HEK293 (cell line): Measurements from ENCODE around the gene STUM.

Source experiments
- CTCF ChIA-PET: fragments of 350-600 bp; formaldehyde crosslinking; extraction: SDS; loops from one replicate; lab custom pipeline; 2021; ENCODE audit warnings: antibody characterized with exemption; lab: Yijun Ruan, JAX
- POLR2A ChIA-PET: fragments of 300-600 bp; formaldehyde crosslinking; extraction: SDS; loops from one replicate; lab custom pipeline; 2020; ENCODE audit warnings: antibody characterized with exemption, inconsistent platforms; lab: Yijun Ruan, JAX
- H3K27ac ChIP-seq: fragments of 200-500 bp; sonication (Bioruptor generic); 2 replicates; pipeline ENCODE4 v1.5.1; 2014; ENCODE audit warnings: low read depth, low read length, control low read depth, inconsistent platforms; ENCODE audit errors: extremely low read depth
- H3K36me3 ChIP-seq, 2 experiments: fragments of 200-500 bp in 1 of 2; sonication (Bioruptor generic) in 1 of 2; 1 replicate in 1 of 2; 2 replicates in 1 of 2; pipeline ENCODE4 v1.5.1; 2014 to 2017; ENCODE audit warnings: inconsistent platforms in 2 of 2, low read length in 2 of 2; ENCODE audit not compliant: control insufficient read depth in 2 of 2, insufficient read depth in 1 of 2
- H3K4me1 ChIP-seq: fragments of 200-500 bp; sonication (Bioruptor generic); 2 replicates; pipeline ENCODE4 v1.5.1; 2014; ENCODE audit warnings: mild to moderate bottlenecking, low read length, inconsistent platforms; ENCODE audit not compliant: control insufficient read depth, insufficient read depth
- H3K4me3 ChIP-seq: 2 replicates; pipeline ENCODE4 v1.5.1; 2011; ENCODE audit warnings: low read depth, mild to moderate bottlenecking, control low read depth, low read length, moderate library complexity
- H3K9me3 ChIP-seq: fragments of 200-500 bp; sonication (Bioruptor generic); 2 replicates; pipeline ENCODE4 v1.5.1; 2014; ENCODE audit warnings: low read depth, low read length, inconsistent platforms; ENCODE audit not compliant: control insufficient read depth, insufficient read depth
- BCL6B ChIP-seq: fragments of 450-650 bp; formaldehyde crosslinking; IDR thresholded peaks from 2 replicates; pipeline ENCODE4 v1.5.1; 2017; ENCODE audit warnings: missing biosample characterization, missing genetic modification characterization
- GLIS1 ChIP-seq: fragments of 450-650 bp; formaldehyde crosslinking; IDR thresholded peaks from 2 replicates; pipeline ENCODE4 v1.5.1; 2016; ENCODE audit warnings: missing biosample characterization, missing genetic modification characterization
- KLF7 ChIP-seq: fragments of 450-650 bp; formaldehyde crosslinking; IDR thresholded peaks from 2 replicates; pipeline ENCODE4 v1.5.1; 2016; ENCODE audit warnings: missing biosample characterization, missing genetic modification characterization, borderline replicate concordance
- SETDB1 ChIP-seq: IDR thresholded peaks from one replicate; pipeline ENCODE4 v1.6.1; 2017; ENCODE audit warnings: mild to moderate bottlenecking, low read length, moderate library complexity, mixed read lengths; ENCODE audit not compliant: insufficient read length
- SP3 ChIP-seq: fragments of 450-650 bp; formaldehyde crosslinking; IDR thresholded peaks from 2 replicates; pipeline ENCODE4 v1.5.1; 2016; ENCODE audit warnings: missing biosample characterization, missing genetic modification characterization
- TRIM28 ChIP-seq: IDR thresholded peaks from 2 replicates; pipeline ENCODE4 v1.6.1; 2011; ENCODE audit warnings: low read length, control low read depth, borderline replicate concordance
- ZFP41 ChIP-seq: fragments of 450-650 bp; formaldehyde crosslinking; IDR thresholded peaks from 2 replicates; pipeline ENCODE4 v1.5.1; 2016; ENCODE audit warnings: missing biosample characterization, missing genetic modification characterization, borderline replicate concordance
- ZIC2 ChIP-seq: fragments of 450-650 bp; formaldehyde crosslinking; IDR thresholded peaks from 2 replicates; pipeline ENCODE4 v1.5.1; 2016; ENCODE audit warnings: missing biosample characterization, missing genetic modification characterization
- ZNF140 ChIP-seq: fragments of 450-650 bp; formaldehyde crosslinking; IDR thresholded peaks from 2 replicates; pipeline ENCODE4 v1.5.1; 2016; ENCODE audit warnings: missing biosample characterization, missing genetic modification characterization
- ZNF423 ChIP-seq: fragments of 450-650 bp; formaldehyde crosslinking; IDR thresholded peaks from 2 replicates; pipeline ENCODE4 v1.5.1; 2016; ENCODE audit warnings: missing biosample characterization, missing genetic modification characterization
- ZNF501 ChIP-seq: fragments of 450-650 bp; formaldehyde crosslinking; IDR thresholded peaks from 2 replicates; pipeline ENCODE4 v1.5.1; 2016; ENCODE audit warnings: missing biosample characterization, missing genetic modification characterization
- ZNF513 ChIP-seq: fragments of 450-650 bp; IDR thresholded peaks from 2 replicates; pipeline ENCODE4 v1.5.1; 2018; ENCODE audit warnings: missing biosample characterization, missing genetic modification characterization
- ZNF529 ChIP-seq: fragments of 450-650 bp; formaldehyde crosslinking; IDR thresholded peaks from 2 replicates; pipeline ENCODE4 v1.5.1; 2017; ENCODE audit warnings: missing genetic modification characterization, missing biosample characterization; ENCODE audit not compliant: insufficient replicate concordance
- ZNF558 ChIP-seq: fragments of 450-650 bp; formaldehyde crosslinking; IDR thresholded peaks from 2 replicates; pipeline ENCODE4 v1.5.1; 2016; ENCODE audit warnings: missing biosample characterization, missing genetic modification characterization
- ZNF639 ChIP-seq: fragments of 450-650 bp; formaldehyde crosslinking; IDR thresholded peaks from 2 replicates; pipeline ENCODE4 v1.5.1; 2016; ENCODE audit warnings: missing biosample characterization, missing genetic modification characterization
- ZNF704 ChIP-seq: fragments of 450-650 bp; formaldehyde crosslinking; IDR thresholded peaks from 2 replicates; pipeline ENCODE4 v1.5.1; 2016; ENCODE audit warnings: missing biosample characterization, missing genetic modification characterization
- ZNF747 ChIP-seq: fragments of 450-650 bp; formaldehyde crosslinking; IDR thresholded peaks from 2 replicates; pipeline ENCODE4 v1.5.1; 2016; ENCODE audit warnings: missing biosample characterization, missing genetic modification characterization
- ZNF843 ChIP-seq: fragments of 450-650 bp; formaldehyde crosslinking; IDR thresholded peaks from 2 replicates; pipeline ENCODE4 v1.5.1; 2016; ENCODE audit warnings: missing biosample characterization, missing genetic modification characterization
- TF ChIP-seq, protein P1 (sequence below): fragments of 450-650 bp; formaldehyde crosslinking; IDR thresholded peaks from 2 replicates; pipeline ENCODE4 v1.5.1; 2016; ENCODE audit warnings: missing biosample characterization, missing genetic modification characterization, low read depth
- TF ChIP-seq, protein P2 (sequence below): fragments of 450-650 bp; formaldehyde crosslinking; IDR thresholded peaks from 2 replicates; pipeline ENCODE4 v1.5.0; 2017; ENCODE audit warnings: missing biosample characterization, missing genetic modification characterization, borderline replicate concordance
- TF ChIP-seq, protein P3 (sequence below): sonication (generic); formaldehyde crosslinking; IDR thresholded peaks from 2 replicates; pipeline ENCODE4 v1.8.1; 2022; ENCODE audit warnings: mild to moderate bottlenecking, moderate library complexity, missing genetic modification reagents
- TF ChIP-seq, protein P4 (sequence below): IDR thresholded peaks from 2 replicates; pipeline ENCODE4 v1.6.1; 2011; ENCODE audit warnings: mild to moderate bottlenecking, low read depth, low read length, borderline replicate concordance

The STUM gene

GRCh38 chr1:226506921-226507320 lies 41.6 kb upstream of the STUM start:
- Histone ChIP-seq H3K4me3 (no peak overlapping the region), H3K27ac (no peak overlapping the region)
- TF ChIP-seq, protein P1, sequence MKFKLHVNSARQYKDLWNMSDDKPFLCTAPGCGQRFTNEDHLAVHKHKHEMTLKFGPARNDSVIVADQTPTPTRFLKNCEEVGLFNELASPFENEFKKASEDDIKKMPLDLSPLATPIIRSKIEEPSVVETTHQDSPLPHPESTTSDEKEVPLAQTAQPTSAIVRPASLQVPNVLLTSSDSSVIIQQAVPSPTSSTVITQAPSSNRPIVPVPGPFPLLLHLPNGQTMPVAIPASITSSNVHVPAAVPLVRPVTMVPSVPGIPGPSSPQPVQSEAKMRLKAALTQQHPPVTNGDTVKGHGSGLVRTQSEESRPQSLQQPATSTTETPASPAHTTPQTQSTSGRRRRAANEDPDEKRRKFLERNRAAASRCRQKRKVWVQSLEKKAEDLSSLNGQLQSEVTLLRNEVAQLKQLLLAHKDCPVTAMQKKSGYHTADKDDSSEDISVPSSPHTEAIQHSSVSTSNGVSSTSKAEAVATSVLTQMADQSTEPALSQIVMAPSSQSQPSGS (tag by site-specific recombination), result no peak
- TF ChIP-seq ZNF529 (tag by site-specific recombination) (no peak), KLF7 (tag by site-specific recombination) (no peak), ZNF423 (tag by site-specific recombination) (no peak), SETDB1 (no peak), BCL6B (no peak), ZNF558 (tag by site-specific recombination) (no peak), TRIM28 (no peak), ZFP41 (tag by site-specific recombination) (no peak), ZNF704 (tag by site-specific recombination) (no peak), ZNF140 (tag by site-specific recombination) (no peak)
- TF ChIP-seq, all 188 proteins: peak for 0
- Histone ChIP-seq H3K9me3 (no peaks in the 10 kb centered on the region), H3K4me1 (no peaks in the 10 kb centered on the region), H3K36me3 (no peaks in the 10 kb centered on the region)
- CTCF ChIA-PET, result interaction anchor here (0.7 to 1.4 kb wide), 5 partner anchors 12 to 382 kb away, joined by 3 to 6 read pairs (median 4); no protein-coding TSS in a partner anchor
- POLR2A ChIA-PET, result no interaction called here

DNA sequence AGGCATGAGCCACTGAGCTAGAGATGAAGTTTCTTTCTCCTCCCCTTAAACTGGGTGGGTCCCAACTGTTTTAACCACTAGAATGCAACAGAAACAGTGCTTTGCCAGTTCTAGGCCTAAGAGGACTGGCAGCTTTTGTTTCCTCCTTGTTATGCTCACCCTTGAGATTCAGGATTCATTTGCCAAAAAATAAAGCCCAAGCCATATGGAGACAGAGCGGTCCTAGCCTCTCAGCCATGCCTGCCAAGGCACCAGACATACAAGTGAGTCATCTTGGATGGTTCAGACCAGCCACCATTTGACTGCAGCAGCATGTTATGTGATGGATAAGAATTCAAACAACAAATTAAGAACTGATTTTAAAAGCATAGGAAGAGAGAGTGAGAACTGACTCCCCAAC lies 38.1 kb upstream of the STUM start:
- no peak for TF ChIP-seq SP3 (tag by site-specific recombination)
- TF ChIP-seq, protein P2, sequence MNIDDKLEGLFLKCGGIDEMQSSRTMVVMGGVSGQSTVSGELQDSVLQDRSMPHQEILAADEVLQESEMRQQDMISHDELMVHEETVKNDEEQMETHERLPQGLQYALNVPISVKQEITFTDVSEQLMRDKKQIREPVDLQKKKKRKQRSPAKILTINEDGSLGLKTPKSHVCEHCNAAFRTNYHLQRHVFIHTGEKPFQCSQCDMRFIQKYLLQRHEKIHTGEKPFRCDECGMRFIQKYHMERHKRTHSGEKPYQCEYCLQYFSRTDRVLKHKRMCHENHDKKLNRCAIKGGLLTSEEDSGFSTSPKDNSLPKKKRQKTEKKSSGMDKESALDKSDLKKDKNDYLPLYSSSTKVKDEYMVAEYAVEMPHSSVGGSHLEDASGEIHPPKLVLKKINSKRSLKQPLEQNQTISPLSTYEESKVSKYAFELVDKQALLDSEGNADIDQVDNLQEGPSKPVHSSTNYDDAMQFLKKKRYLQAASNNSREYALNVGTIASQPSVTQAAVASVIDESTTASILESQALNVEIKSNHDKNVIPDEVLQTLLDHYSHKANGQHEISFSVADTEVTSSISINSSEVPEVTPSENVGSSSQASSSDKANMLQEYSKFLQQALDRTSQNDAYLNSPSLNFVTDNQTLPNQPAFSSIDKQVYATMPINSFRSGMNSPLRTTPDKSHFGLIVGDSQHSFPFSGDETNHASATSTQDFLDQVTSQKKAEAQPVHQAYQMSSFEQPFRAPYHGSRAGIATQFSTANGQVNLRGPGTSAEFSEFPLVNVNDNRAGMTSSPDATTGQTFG (tag by site-specific recombination), result no peak
- TF ChIP-seq ZNF639, result no peak
- no peak for TF ChIP-seq ZIC2 (tag by site-specific recombination)
- no peak for TF ChIP-seq ZNF140 (tag by site-specific recombination)
- TF ChIP-seq ZNF501 (tag by site-specific recombination), result no peak
- no peak for TF ChIP-seq GLIS1 (tag by site-specific recombination)
- no peak for TF ChIP-seq SETDB1
- TF ChIP-seq ZNF747 (tag by site-specific recombination), result no peak
- TF ChIP-seq, protein P3, sequence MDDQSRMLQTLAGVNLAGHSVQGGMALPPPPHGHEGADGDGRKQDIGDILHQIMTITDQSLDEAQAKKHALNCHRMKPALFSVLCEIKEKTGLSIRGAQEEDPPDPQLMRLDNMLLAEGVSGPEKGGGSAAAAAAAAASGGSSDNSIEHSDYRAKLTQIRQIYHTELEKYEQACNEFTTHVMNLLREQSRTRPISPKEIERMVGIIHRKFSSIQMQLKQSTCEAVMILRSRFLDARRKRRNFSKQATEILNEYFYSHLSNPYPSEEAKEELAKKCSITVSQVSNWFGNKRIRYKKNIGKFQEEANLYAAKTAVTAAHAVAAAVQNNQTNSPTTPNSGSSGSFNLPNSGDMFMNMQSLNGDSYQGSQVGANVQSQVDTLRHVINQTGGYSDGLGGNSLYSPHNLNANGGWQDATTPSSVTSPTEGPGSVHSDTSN, result no peak
- TF ChIP-seq, protein P4, sequence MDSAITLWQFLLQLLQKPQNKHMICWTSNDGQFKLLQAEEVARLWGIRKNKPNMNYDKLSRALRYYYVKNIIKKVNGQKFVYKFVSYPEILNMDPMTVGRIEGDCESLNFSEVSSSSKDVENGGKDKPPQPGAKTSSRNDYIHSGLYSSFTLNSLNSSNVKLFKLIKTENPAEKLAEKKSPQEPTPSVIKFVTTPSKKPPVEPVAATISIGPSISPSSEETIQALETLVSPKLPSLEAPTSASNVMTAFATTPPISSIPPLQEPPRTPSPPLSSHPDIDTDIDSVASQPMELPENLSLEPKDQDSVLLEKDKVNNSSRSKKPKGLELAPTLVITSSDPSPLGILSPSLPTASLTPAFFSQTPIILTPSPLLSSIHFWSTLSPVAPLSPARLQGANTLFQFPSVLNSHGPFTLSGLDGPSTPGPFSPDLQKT, result no peak
- TF ChIP-seq ZNF843 (tag by site-specific recombination), result no peak
- no peak for TF ChIP-seq ZNF513 (tag by site-specific recombination)
- TF ChIP-seq, all 188 proteins: peak for 0
- H3K36me3 ChIP-seq, result no peaks in the 10 kb centered on the region
- POLR2A ChIA-PET, result no interaction called here

More for the DNA sequence above, 38.1 kb upstream of the STUM start:
- Histone ChIP-seq H3K4me1 (no peaks in the 10 kb centered on the region), H3K9me3 (no peaks in the 10 kb centered on the region), H3K4me3 (no peak overlapping the region), H3K27ac (no peak overlapping the region)
- CTCF ChIA-PET, result interaction anchor here (0.6 to 1.6 kb wide), 3 partner anchors 37 to 102 kb away, joined by 3 to 9 read pairs (median 6); partner anchors contain the start of gene PARP1
